KMS-11 (cell line): ENCODE measurements around the gene PODNL1.

Experiments used
- H2AFZ ChIP-seq: fragments of 200-600 bp; sonication (generic); 2 replicates; pipeline ENCODE4 v1.6.1; 2016; ENCODE audit warnings: antibody characterized with exemption, mixed run types, low read depth
- H3K27ac ChIP-seq: fragments of 200-600 bp; sonication (generic); 2 replicates; pipeline ENCODE4 v1.6.1; 2016; ENCODE audit warnings: mild to moderate bottlenecking, mixed run types
- H3K27me3 ChIP-seq: fragments of 200-600 bp; sonication (generic); 2 replicates; pipeline ENCODE4 v1.6.1; 2017; ENCODE audit warnings: mild to moderate bottlenecking, low read depth, mixed run types, moderate library complexity; ENCODE audit not compliant: insufficient read depth
- H3K36me3 ChIP-seq: fragments of 200-600 bp; sonication (generic); 2 replicates; pipeline ENCODE4 v1.6.1; 2017; ENCODE audit warnings: mild to moderate bottlenecking, mixed run types; ENCODE audit not compliant: insufficient read depth
- H3K4me1 ChIP-seq: fragments of 200-600 bp; sonication (generic); 2 replicates; pipeline ENCODE4 v1.6.1; 2016; ENCODE audit warnings: mild to moderate bottlenecking, low read depth, mixed run types; ENCODE audit not compliant: poor library complexity, severe bottlenecking
- H3K4me2 ChIP-seq: fragments of 200-600 bp; sonication (generic); 2 replicates; pipeline ENCODE4 v1.7.0; 2016; ENCODE audit warnings: mild to moderate bottlenecking, mixed run types
- H3K4me3 ChIP-seq: fragments of 200-600 bp; sonication (generic); IDR thresholded peaks from 2 replicates; pipeline ENCODE4 v1.6.1; 2017; ENCODE audit warnings: low read depth, low read length, mixed read lengths; ENCODE audit not compliant: insufficient read depth
- H3K79me2 ChIP-seq: fragments of 200-600 bp; sonication (generic); 2 replicates; pipeline ENCODE4 v1.6.1; 2016; ENCODE audit warnings: low read depth, mixed run types; ENCODE audit not compliant: insufficient read depth
- H3K9ac ChIP-seq: fragments of 200-600 bp; sonication (generic); 2 replicates; pipeline ENCODE4 v1.6.1; 2016; ENCODE audit warnings: mild to moderate bottlenecking, mixed run types
- H4K20me1 ChIP-seq: fragments of 200-600 bp; sonication (generic); 2 replicates; pipeline ENCODE4 v1.6.1; 2016; ENCODE audit warnings: mild to moderate bottlenecking, mixed run types; ENCODE audit not compliant: insufficient read depth
- TF ChIP-seq, protein P1 (sequence below): fragments of 200-600 bp; sonication (generic); conservative IDR thresholded peaks from 2 replicates; pipeline ENCODE4 v1.6.1; 2017; ENCODE audit warnings: low read depth, mild to moderate bottlenecking, antibody characterized with exemption, low read length, moderate library complexity, mixed read lengths

The PODNL1 gene

GRCh38 chr19:13881251-13881691 lies 56.9 kb downstream of the PODNL1 start:
- Histone ChIP-seq H4K20me1 (no peaks in the 10 kb centered on the region), H3K4me3 (no peak overlapping the region), H2AFZ (peak overlapping the region; percentile 92; the same call in 1 of the 2 replicates), H3K4me1 (peaks cover 33% of the 10 kb centered on the region), H3K36me3 (no peaks in the 10 kb centered on the region), H3K27me3 (peaks cover 7% of the 10 kb centered on the region; the same call in 1 of the 2 replicates), H3K9ac (no peak overlapping the region), H3K27ac (0 out of 2 replicates have a peak overlapping the region, but pooled peaks have one; percentile 74), H3K79me2 (no peaks in the 10 kb centered on the region), H3K4me2 (peak overlapping the region; percentile 97; the same call in 1 of the 2 replicates)
- TF ChIP-seq, protein P1, sequence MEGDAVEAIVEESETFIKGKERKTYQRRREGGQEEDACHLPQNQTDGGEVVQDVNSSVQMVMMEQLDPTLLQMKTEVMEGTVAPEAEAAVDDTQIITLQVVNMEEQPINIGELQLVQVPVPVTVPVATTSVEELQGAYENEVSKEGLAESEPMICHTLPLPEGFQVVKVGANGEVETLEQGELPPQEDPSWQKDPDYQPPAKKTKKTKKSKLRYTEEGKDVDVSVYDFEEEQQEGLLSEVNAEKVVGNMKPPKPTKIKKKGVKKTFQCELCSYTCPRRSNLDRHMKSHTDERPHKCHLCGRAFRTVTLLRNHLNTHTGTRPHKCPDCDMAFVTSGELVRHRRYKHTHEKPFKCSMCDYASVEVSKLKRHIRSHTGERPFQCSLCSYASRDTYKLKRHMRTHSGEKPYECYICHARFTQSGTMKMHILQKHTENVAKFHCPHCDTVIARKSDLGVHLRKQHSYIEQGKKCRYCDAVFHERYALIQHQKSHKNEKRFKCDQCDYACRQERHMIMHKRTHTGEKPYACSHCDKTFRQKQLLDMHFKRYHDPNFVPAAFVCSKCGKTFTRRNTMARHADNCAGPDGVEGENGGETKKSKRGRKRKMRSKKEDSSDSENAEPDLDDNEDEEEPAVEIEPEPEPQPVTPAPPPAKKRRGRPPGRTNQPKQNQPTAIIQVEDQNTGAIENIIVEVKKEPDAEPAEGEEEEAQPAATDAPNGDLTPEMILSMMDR: no peak
